Thymus (tissue), 11 donors: ENCODE results near the gene PLEKHM1. TPM values are rescaled to one million over a fixed set of nuclear protein-coding genes. Genes with fewer than 3 reads are reported as not detected.
A peak's percentile ranks its signal among the peaks of the same experiment; 100 is the strongest.

Experiments
- DNase-seq, 9 donors: peaks; one replicate each; pipeline ENCODE4 v3.0.0-alpha.2; 2013; ENCODE audit warnings: low spot score in 9 of 9, low read depth in 6 of 9, missing footprints in 1 of 9
- H3K27ac ChIP-seq, 2 donors: one replicate each; pipeline ENCODE4 v1.5.1; 2013; ENCODE audit warnings: control low read depth in 1 of 2, low read depth in 1 of 2, low read length in 1 of 2, mild to moderate bottlenecking in 1 of 2, moderate library complexity in 1 of 2
- H3K27me3 ChIP-seq, 2 donors: one replicate each; pipeline ENCODE4 v1.5.1; 2013; ENCODE audit warnings: low read length in 1 of 2; ENCODE audit not compliant: control insufficient read depth in 2 of 2, insufficient read depth in 1 of 2
- H3K36me3 ChIP-seq, 2 donors: one replicate each; pipeline ENCODE4 v1.5.1; 2013; ENCODE audit warnings: low read length in 1 of 2, mild to moderate bottlenecking in 1 of 2, moderate library complexity in 1 of 2; ENCODE audit not compliant: control insufficient read depth in 2 of 2, insufficient read depth in 2 of 2
- H3K4me1 ChIP-seq, 2 donors: one replicate each; pipeline ENCODE4 v1.5.1; 2013; ENCODE audit warnings: low read length in 2 of 2; ENCODE audit not compliant: control insufficient read depth in 2 of 2, insufficient read depth in 2 of 2
- H3K4me3 ChIP-seq, 2 donors: one replicate each; pipeline ENCODE4 v1.5.1; 2013; ENCODE audit warnings: low read length in 2 of 2, control low read depth in 1 of 2, mild to moderate bottlenecking in 1 of 2
- H3K9me3 ChIP-seq, 2 donors: one replicate each; pipeline ENCODE4 v1.5.1; 2013; ENCODE audit warnings: low read length in 1 of 2, mild to moderate bottlenecking in 1 of 2; ENCODE audit not compliant: control insufficient read depth in 2 of 2, insufficient read depth in 1 of 2
- WGBS: extraction: QIAGEN DNeasy Blood & Tissue Kit; methylation state at CpG from one replicate; pipeline ENCODE4 v1.1.7; 2013; 5-methylcytosine and 5-hydroxymethylcytosine counted together
- polyA plus RNA-seq: library from polyadenylated mRNA; stranded (reverse); fragments of 200-250 nt; gene quantifications from one replicate; pipeline ENCODE4 v1.2.3, GENCODE V29; 2013
- total RNA-seq: library from RNA; stranded (reverse); fragments of 120-200 nt; gene quantifications from one replicate; pipeline ENCODE4 v1.2.4, GENCODE V29; 2013
- donor health status: healthy.

PLEKHM1 gene
- total and polyA plus RNA-seq, 2 donors = 18.1 to 22.9 TPM

- Histone ChIP-seq H3K36me3 (peaks cover 8 to 12% of the 10 kb centered on the region in 2 donors), H3K27ac (peak overlapping the region; percentile 89 to 97), H3K4me1 (peaks cover 36 to 68% of the 10 kb centered on the region in 2 donors), H3K27me3 (no peaks in the 10 kb centered on the region), H3K9me3 (peaks cover 0 to 2% of the 10 kb centered on the region in 2 donors), H3K4me3 (peak overlapping the region; percentile 72 to 79)
- WGBS = 25% methylated on average over 24 of the region's 24 CpGs
- peak in 3 of 9 donors; percentile 57 to 81 (median 66) for DNase-seq
These were observed 80.1 kb downstream of the PLEKHM1 start for GRCh38 chr17:45410144-45411091.

GRCh38 chr17:45409659-45410076, 80.9 kb downstream of the PLEKHM1 start:
- Histone ChIP-seq H3K4me3 (peak overlapping the region; percentile 72 to 79), H3K9me3 (peaks cover 0 to 2% of the 10 kb centered on the region in 2 donors), H3K4me1 (peaks cover 36 to 64% of the 10 kb centered on the region in 2 donors), H3K27me3 (no peaks in the 10 kb centered on the region), H3K36me3 (peaks cover 16 to 19% of the 10 kb centered on the region in 2 donors), H3K27ac (peak overlapping the region; percentile 89 to 97)
- WGBS = 13% methylated on average over 5 of the region's 5 CpGs
- peak in 2 of 9 donors; percentile 55 to 70 for DNase-seq

- WGBS = 37% methylated on average over 11 of the region's 11 CpGs
- Histone ChIP-seq H3K27me3 (no peaks in the 10 kb centered on the region), H3K9me3 (peaks cover 0 to 2% of the 10 kb centered on the region in 2 donors), H3K27ac (peak overlapping the region; percentile 89 to 97), H3K36me3 (peaks cover 24 to 28% of the 10 kb centered on the region in 2 donors), H3K4me1 (peaks cover 36 to 64% of the 10 kb centered on the region in 2 donors), H3K4me3 (peak overlapping the region; percentile 72 to 79)
- DNase-seq = no peak
These were observed 81.7 kb downstream of the PLEKHM1 start for GRCh38 chr17:45408611-45409421.

GRCh38 chr17:45406107-45406506, 84.4 kb downstream of the PLEKHM1 start:
- 94% methylated on average over 7 of the region's 7 CpGs for WGBS
- Histone ChIP-seq H3K4me3 (no peak overlapping the region), H3K9me3 (peaks cover 0 to 2% of the 10 kb centered on the region in 2 donors), H3K27me3 (no peaks in the 10 kb centered on the region), H3K36me3 (peaks cover 51 to 55% of the 10 kb centered on the region in 2 donors), H3K27ac (no peak overlapping the region), H3K4me1 (peaks cover 24 to 44% of the 10 kb centered on the region in 2 donors)
- DNase-seq = no peak

GRCh38 chr17:45405250-45406086, 85.1 kb downstream of the PLEKHM1 start:
- no peaks in the 10 kb centered on the region for H3K27me3 ChIP-seq
- H3K4me3 ChIP-seq = no peak overlapping the region
- no peak overlapping the region for H3K27ac ChIP-seq
- no peak for DNase-seq
- 95% methylated on average over 48 of the region's 48 CpGs for WGBS
- H3K36me3 ChIP-seq = peaks cover 57 to 59% of the 10 kb centered on the region in 2 donors
- H3K4me1 ChIP-seq = peaks cover 19 to 38% of the 10 kb centered on the region in 2 donors
- H3K9me3 ChIP-seq = peaks cover 0 to 2% of the 10 kb centered on the region in 2 donors

GRCh38 chr17:45404870-45405249, 85.7 kb downstream of the PLEKHM1 start:
- H3K36me3 ChIP-seq = peaks cover 63 to 65% of the 10 kb centered on the region in 2 donors
- no peak for DNase-seq

GRCh38 chr17:45403906-45404490, 86.5 kb downstream of the PLEKHM1 start:
- no peak for DNase-seq
- no peaks in the 10 kb centered on the region for H3K27me3 ChIP-seq
- H3K4me1 ChIP-seq = peaks cover 13 to 23% of the 10 kb centered on the region in 2 donors
- H3K36me3 ChIP-seq = peaks cover 69 to 73% of the 10 kb centered on the region in 2 donors
- no peak overlapping the region for H3K27ac ChIP-seq
- H3K4me3 ChIP-seq = no peak overlapping the region
- H3K9me3 ChIP-seq = peaks cover 0 to 2% of the 10 kb centered on the region in 2 donors
- 98% methylated on average over 10 of the region's 10 CpGs for WGBS

More at GRCh38 chr17:45404870-45405249, 85.7 kb downstream of the PLEKHM1 start:
- Histone ChIP-seq H3K27me3 (no peaks in the 10 kb centered on the region), H3K9me3 (peaks cover 0 to 2% of the 10 kb centered on the region in 2 donors), H3K4me1 (peaks cover 17 to 32% of the 10 kb centered on the region in 2 donors), H3K27ac (no peak overlapping the region), H3K4me3 (no peak overlapping the region)
- WGBS = 97% methylated on average over 14 of the region's 14 CpGs

- no peak for DNase-seq
- Histone ChIP-seq H3K36me3 (peaks cover 77 to 78% of the 10 kb centered on the region in 2 donors), H3K4me1 (peaks cover 4 to 12% of the 10 kb centered on the region in 2 donors), H3K27me3 (no peaks in the 10 kb centered on the region), H3K9me3 (peaks cover 0 to 2% of the 10 kb centered on the region in 2 donors), H3K27ac (no peak overlapping the region), H3K4me3 (no peak overlapping the region)
- WGBS = 100% methylated on average over 1 of the region's 1 CpG
These were observed 87.6 kb downstream of the PLEKHM1 start for GRCh38 chr17:45402916-45403315.
